Osteoblast (primary cell): ENCODE data around the gene TLX3. TPM values are rescaled to one million over a fixed set of nuclear protein-coding genes. Genes with fewer than 3 reads are reported as not detected.

Experiments
- DNase-seq: peaks from one replicate; pipeline ENCODE4 v3.0.0; 2011; ENCODE audit warnings: low spot score, mixed read lengths; ENCODE audit not compliant: insufficient read length; ENCODE audit errors: missing footprints
- H2AFZ ChIP-seq: 2 replicates; pipeline ENCODE4 v1.6.0; 2011; ENCODE audit warnings: mild to moderate bottlenecking, low read length
- H3K27ac ChIP-seq: 2 replicates; pipeline ENCODE4 v1.5.1; 2011; ENCODE audit warnings: mild to moderate bottlenecking, low read depth, low read length, moderate library complexity
- H3K27me3 ChIP-seq: 2 replicates; pipeline ENCODE4 v1.6.0; 2012; ENCODE audit warnings: mild to moderate bottlenecking, control low read depth, inconsistent platforms, low read length, moderate library complexity; ENCODE audit not compliant: insufficient read depth
- H3K36me3 ChIP-seq: 2 replicates; pipeline ENCODE4 v1.5.1; 2011; ENCODE audit warnings: mild to moderate bottlenecking, low read length, control low read depth, moderate library complexity; ENCODE audit not compliant: insufficient read depth
- H3K4me1 ChIP-seq: 2 replicates; pipeline ENCODE4 v1.5.1; 2011; ENCODE audit warnings: mild to moderate bottlenecking, low read length, control low read depth, moderate library complexity; ENCODE audit not compliant: insufficient read depth
- H3K4me2 ChIP-seq: 2 replicates; pipeline ENCODE4 v1.6.0; 2011; ENCODE audit warnings: mild to moderate bottlenecking, low read length; ENCODE audit not compliant: insufficient read depth
- H3K4me3 ChIP-seq: fragments of 200-600 bp; sonication (generic); 3 replicates; pipeline ENCODE4 v1.5.1; 2012; ENCODE audit warnings: mild to moderate bottlenecking, low read length, inconsistent platforms; ENCODE audit not compliant: insufficient read depth
- H3K79me2 ChIP-seq: 2 replicates; pipeline ENCODE4 v1.6.0; 2012; ENCODE audit warnings: mild to moderate bottlenecking, low read length, control low read depth, inconsistent platforms; ENCODE audit not compliant: insufficient read depth
- H3K9me3 ChIP-seq: 2 replicates; pipeline ENCODE4 v1.5.1; 2011; ENCODE audit warnings: low read depth, low read length, control low read depth
- H4K20me1 ChIP-seq: 2 replicates; pipeline ENCODE4 v1.6.0; 2012; ENCODE audit warnings: mild to moderate bottlenecking, low read length, control low read depth; ENCODE audit not compliant: insufficient read depth
- CTCF ChIP-seq: IDR thresholded peaks from 2 replicates; pipeline ENCODE4 v1.5.1; 2011; ENCODE audit warnings: mild to moderate bottlenecking, low read depth, low read length, moderate library complexity; ENCODE audit errors: extremely low read depth
- total RNA-seq: library from RNA; depleted of rRNA; stranded (reverse); fragments of >200 nt; gene quantifications from 2 replicates; pipeline ENCODE4 v1.2.3, GENCODE V29; 2012

Gene TLX3
- total RNA-seq, result not detected in 2 replicates

DNA sequence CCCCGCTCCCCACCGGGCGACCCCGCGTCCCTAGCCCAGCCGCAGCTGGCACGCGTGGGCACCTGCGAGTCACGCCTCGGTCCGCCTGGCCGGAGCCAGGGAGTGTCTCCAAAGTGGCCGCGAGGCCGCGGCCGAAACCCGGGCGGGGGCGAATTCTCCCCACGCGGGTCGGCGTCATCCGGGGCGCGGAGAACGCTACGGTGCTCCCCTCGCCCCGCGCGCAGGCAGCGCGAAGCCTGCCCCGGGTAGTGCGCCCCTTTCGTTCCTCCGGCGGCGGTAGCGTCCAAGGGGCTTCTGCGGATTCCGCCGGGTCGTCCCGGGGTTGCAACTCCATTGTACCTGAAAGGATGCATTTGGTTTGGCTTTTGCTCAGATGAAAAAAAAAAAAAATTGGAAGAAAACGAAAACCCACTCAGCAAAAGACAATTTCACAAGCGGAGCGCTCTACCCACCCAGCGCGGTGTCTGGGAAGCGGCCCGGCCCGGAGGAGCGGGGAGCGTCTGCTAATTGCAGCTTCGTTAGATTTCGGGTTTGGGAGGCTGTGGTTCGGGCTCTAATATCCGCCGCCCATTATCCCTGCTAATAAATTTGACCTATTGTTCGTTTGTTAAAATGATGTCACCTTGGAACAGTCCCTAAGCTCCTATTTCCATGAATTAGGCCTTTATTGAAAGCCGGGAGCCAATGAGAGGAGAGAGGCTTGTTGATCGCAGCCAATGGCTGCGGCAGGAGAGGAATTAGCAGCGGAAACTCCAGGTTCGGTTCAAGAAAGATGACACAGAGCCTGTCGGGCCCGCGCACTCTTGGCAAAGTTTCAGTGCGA is at the start of gene TLX3:
TSS of gene TLX3 (plus strand) at position 796 of the 823 bp plus-strand sequence. CDS start 118 bp downstream, outside the sequence.
- H4K20me1 ChIP-seq, result no peaks in the 10 kb centered on the region
- H3K4me2 ChIP-seq, result no peak within 1 kb of the TSS
- H3K4me1 ChIP-seq, result no peaks in the 10 kb centered on the region
- H3K4me3 ChIP-seq, result no peak within 1 kb of the TSS
- TF ChIP-seq CTCF, result no peak
- H3K9me3 ChIP-seq, result no peaks in the 10 kb centered on the region
- DNase-seq, result peak; percentile 81
- no peak within 1 kb of the TSS for H2AFZ ChIP-seq
- no peak within 1 kb of the TSS for H3K27ac ChIP-seq
- H3K36me3 ChIP-seq, result no peaks in the 10 kb centered on the region
- H3K27me3 ChIP-seq, result peaks cover 89% of the 10 kb centered on the region
- no peaks in the 10 kb centered on the region for H3K79me2 ChIP-seq

DNA sequence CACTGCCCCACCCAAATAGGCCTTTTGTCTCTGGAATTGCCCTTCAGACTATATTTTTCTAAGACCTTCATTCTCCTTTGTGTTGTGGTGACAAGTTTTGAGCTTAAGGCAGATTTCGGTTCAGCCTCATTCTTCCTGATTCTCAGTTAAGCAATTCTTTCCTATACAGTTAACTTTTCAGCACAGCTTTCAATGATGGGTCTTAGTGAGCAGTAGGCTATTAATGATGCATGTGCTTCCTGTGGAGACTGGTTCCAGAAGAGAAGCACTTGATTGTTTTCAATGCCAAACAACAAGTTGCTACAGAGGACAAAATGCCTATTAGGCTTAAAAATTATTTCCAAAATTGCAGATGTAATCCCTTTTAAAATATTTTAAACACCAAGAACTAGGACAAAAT is 47.7 kb upstream of the TLX3 start:
- Histone ChIP-seq H3K4me3 (no peak overlapping the region), H3K4me1 (no peaks in the 10 kb centered on the region), H2AFZ (no peak overlapping the region), H3K36me3 (no peaks in the 10 kb centered on the region), H3K4me2 (no peak overlapping the region), H4K20me1 (no peaks in the 10 kb centered on the region), H3K79me2 (no peaks in the 10 kb centered on the region), H3K27ac (no peak overlapping the region), H3K9me3 (no peaks in the 10 kb centered on the region), H3K27me3 (no peaks in the 10 kb centered on the region)
- no peak for DNase-seq
- no peak for TF ChIP-seq CTCF

DNA sequence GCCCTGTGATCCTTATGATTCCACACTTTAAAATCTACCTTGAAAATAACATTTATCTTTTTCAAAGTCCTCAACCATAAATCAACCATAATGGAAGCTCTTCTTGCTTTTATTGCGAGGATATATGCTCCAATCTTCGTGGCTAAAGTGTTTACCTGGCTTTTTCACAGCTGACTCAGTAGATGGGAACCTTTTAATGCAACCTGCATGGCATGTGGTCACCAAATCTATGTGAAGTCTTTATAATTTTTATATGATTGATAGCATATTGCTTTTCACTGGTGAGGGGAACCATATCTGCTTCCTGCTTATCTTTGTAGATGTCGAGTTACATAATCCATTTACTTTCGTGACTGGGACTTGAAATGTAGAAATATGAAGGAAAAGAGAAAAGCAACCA is 47.1 kb upstream of the TLX3 start:
- no peak overlapping the region for H3K4me3 ChIP-seq
- TF ChIP-seq CTCF, result no peak
- H3K79me2 ChIP-seq, result no peaks in the 10 kb centered on the region

DNA sequence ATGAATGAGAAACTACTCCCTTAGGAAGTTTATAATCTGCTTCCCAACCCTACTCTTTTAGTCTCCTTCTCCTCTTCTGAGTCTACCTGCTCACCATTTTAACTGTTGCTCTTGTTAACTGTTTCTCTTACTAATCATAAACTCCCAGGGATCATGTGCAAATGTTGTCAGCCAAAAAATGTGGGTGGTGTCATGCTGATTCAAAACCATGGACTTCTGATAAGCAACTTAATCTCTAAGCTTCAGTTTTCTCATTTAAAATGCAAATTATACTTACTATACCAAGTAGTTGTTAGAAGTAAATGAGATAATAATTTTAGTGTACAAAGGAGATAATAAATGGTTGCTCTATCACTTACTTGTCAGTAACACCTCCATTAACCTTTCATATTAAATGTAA is 45.9 kb upstream of the TLX3 start:
- Histone ChIP-seq H3K36me3 (no peaks in the 10 kb centered on the region), H3K9me3 (no peaks in the 10 kb centered on the region), H3K4me1 (no peaks in the 10 kb centered on the region), H2AFZ (no peak overlapping the region), H3K4me2 (no peak overlapping the region), H3K4me3 (no peak overlapping the region), H3K27ac (no peak overlapping the region), H3K79me2 (no peaks in the 10 kb centered on the region), H4K20me1 (no peaks in the 10 kb centered on the region), H3K27me3 (no peaks in the 10 kb centered on the region)
- DNase-seq, result no peak
- TF ChIP-seq CTCF, result no peak

More for the DNA sequence above, 47.1 kb upstream of the TLX3 start:
- H3K27me3 ChIP-seq, result no peaks in the 10 kb centered on the region
- no peaks in the 10 kb centered on the region for H3K4me1 ChIP-seq
- no peaks in the 10 kb centered on the region for H4K20me1 ChIP-seq
- no peaks in the 10 kb centered on the region for H3K9me3 ChIP-seq
- H3K36me3 ChIP-seq, result no peaks in the 10 kb centered on the region
- DNase-seq, result no peak
- H2AFZ ChIP-seq, result no peak overlapping the region
- no peak overlapping the region for H3K4me2 ChIP-seq
- H3K27ac ChIP-seq, result no peak overlapping the region
